GM12865 (cell line): ENCODE data around the gene IL31RA.

Source experiments
- DNase-seq: peaks from one replicate; pipeline ENCODE4 v3.0.0; 2010; ENCODE audit warnings: low read depth
- H3K4me3 ChIP-seq: 2 replicates; pipeline ENCODE4 v1.5.1; 2011; ENCODE audit warnings: mild to moderate bottlenecking, low read depth, low read length, control low read depth
- CTCF ChIP-seq: IDR thresholded peaks from 2 replicates; pipeline ENCODE4 v1.5.1; 2011; ENCODE audit warnings: low read length, control low read depth, low read depth, inconsistent platforms; ENCODE audit not compliant: insufficient read depth; ENCODE audit errors: missing control alignments

IL31RA gene

GRCh38 chr5:55892479-55892878, 41.3 kb downstream of the IL31RA start:
- no peak for TF ChIP-seq CTCF

GRCh38 chr5:55894135-55894534, 43.0 kb downstream of the IL31RA start:
- TF ChIP-seq CTCF, result no peak
- H3K4me3 ChIP-seq, result no peak overlapping the region
- peak; percentile 53 for DNase-seq

More at GRCh38 chr5:55892479-55892878, 41.3 kb downstream of the IL31RA start:
- DNase-seq, result no peak
- H3K4me3 ChIP-seq, result no peak overlapping the region

GRCh38 chr5:55895346-55895745, 44.2 kb downstream of the IL31RA start:
- DNase-seq, result no peak
- no peak for TF ChIP-seq CTCF
- no peak overlapping the region for H3K4me3 ChIP-seq

GRCh38 chr5:55896238-55896637, 45.1 kb downstream of the IL31RA start:
- no peak overlapping the region for H3K4me3 ChIP-seq
- no peak for DNase-seq
- TF ChIP-seq CTCF, result no peak

DNA sequence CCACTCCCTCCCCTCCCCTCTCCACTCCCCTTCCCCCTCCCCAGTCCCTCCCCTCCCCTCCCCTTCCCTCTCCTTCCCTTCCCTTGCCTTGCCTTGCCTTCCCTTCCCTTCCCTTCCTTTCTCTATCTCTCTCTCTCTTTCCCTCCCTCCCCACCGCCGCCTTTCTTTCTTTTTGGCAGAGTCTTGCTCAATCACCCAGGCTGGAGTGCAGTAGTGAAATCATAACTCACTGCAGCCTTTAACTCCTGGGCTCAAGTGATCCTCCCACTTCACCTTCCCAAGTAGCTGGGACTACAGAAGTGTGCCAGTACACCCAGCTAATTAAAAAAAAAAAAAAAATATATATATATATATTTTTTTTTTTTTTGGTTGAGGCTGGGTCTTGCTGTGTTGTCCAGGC, 45.5 kb downstream of the IL31RA start:
- no peak overlapping the region for H3K4me3 ChIP-seq
- TF ChIP-seq CTCF, result no peak
- no peak for DNase-seq

- DNase-seq, result no peak
- TF ChIP-seq CTCF, result no peak
- H3K4me3 ChIP-seq, result no peak overlapping the region
Observed at GRCh38 chr5:55897206-55897894, 46.2 kb downstream of the IL31RA start.

DNA sequence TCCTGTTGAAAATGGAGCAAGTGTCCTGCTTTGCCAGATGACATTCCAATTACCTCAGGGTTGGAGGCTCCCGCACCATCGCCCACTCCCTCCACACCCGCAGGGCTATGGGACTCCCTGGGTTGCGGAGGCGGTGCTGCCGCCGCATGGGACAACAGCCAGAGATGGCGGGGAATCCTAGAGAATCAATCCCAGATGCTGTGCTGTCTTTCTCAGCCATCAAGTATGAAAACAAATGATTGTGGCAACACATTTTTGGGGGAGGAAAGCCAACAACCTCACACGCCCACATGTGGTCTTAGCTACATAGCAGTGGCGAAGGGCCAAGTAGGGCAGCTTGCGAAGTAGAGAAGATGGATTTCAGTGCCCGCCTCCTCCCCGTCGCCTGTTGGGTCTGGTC, 46.7 kb downstream of the IL31RA start:
- no peak for DNase-seq
- TF ChIP-seq CTCF, result no peak
- no peak overlapping the region for H3K4me3 ChIP-seq
